GM19099 (cell line): ENCODE measurements around the gene RASD1.

Experiments used
- POLR2A ChIP-seq: IDR thresholded peaks from 3 replicates; pipeline ENCODE4 v1.6.1; 2011; ENCODE audit warnings: low read depth; ENCODE audit not compliant: insufficient read length; ENCODE audit errors: extremely low read depth

Gene RASD1

GRCh38 chr17:17460038-17460437 is 36.2 kb downstream of the RASD1 start:
- TF ChIP-seq POLR2A = no peak

- no peak for TF ChIP-seq POLR2A
Observed at GRCh38 chr17:17457680-17458079, 38.5 kb downstream of the RASD1 start.

- TF ChIP-seq POLR2A = no peak
Observed at GRCh38 chr17:17456251-17456650, 39.9 kb downstream of the RASD1 start.

GRCh38 chr17:17455173-17455572 is 41.0 kb downstream of the RASD1 start:
- TF ChIP-seq POLR2A = no peak

- no peak for TF ChIP-seq POLR2A
Observed at GRCh38 chr17:17454276-17454675, 41.9 kb downstream of the RASD1 start.

- TF ChIP-seq POLR2A = no peak
Observed at GRCh38 chr17:17453088-17453487, 43.1 kb downstream of the RASD1 start.

- TF ChIP-seq POLR2A = no peak
Observed at GRCh38 chr17:17448723-17449122, 47.5 kb downstream of the RASD1 start.

GRCh38 chr17:17448076-17448475 is 48.1 kb downstream of the RASD1 start:
- TF ChIP-seq POLR2A = no peak

GRCh38 chr17:17447264-17447663 is 48.9 kb downstream of the RASD1 start:
- TF ChIP-seq POLR2A = no peak

GRCh38 chr17:17446666-17447155 is 49.5 kb downstream of the RASD1 start:
- no peak for TF ChIP-seq POLR2A

- no peak for TF ChIP-seq POLR2A
Observed at GRCh38 chr17:17445925-17446665, 50.1 kb downstream of the RASD1 start.

- TF ChIP-seq POLR2A = no peak
Observed at GRCh38 chr17:17445296-17445924, 50.8 kb downstream of the RASD1 start.
